ENCODE data around the gene HOXB2.

The HOXB2 gene

DNA sequence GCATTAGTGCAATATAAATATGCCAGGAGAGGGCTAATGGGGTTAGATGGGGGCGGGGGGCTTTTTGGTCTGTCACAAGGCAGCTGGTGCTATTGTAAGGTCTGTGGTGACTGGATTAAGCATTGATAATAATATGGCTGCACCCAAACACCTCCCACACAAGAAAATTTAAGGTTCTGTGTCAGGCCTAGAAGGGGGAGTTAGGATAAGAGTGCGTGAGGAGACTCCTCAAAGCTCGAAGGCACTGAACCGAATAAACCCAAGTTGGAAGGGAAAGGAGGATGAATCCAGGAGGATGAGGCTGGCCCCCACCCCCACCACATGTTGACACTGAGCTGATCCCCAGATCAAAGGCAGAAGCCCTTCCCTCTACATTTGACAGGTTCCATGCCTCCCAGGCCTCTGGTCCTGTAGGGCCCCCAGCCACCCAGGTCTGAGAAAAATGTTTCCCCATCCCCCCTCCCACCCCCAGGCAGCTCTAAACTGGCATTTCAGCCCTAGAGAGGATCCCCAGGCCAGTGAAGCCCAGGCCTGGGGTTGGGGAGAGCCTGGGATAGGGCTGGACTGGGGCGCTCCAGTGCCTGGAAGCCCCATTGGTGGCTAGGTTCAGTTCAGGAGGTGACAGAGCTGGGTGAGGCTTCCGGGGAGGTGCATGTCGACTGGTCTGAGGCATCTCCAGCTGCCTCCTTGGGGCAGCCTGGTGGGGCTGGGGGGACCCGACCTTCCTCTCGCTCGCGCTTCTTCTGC lies 15.8 kb downstream of the HOXB2 start:
- H3K4me1 Mint-ChIP-seq: peaks cover 91% of the 10 kb centered on the region
- peaks cover 11% of the 10 kb centered on the region for H3K27me3 Mint-ChIP-seq (ENCODE audit: low read depth, poor library complexity)
- peak overlapping the region; percentile 93 for H3K4me3 Mint-ChIP-seq
- peak overlapping the region; percentile 100 for H3K27ac Mint-ChIP-seq
- no peaks in the 10 kb centered on the region for H3K9me3 Mint-ChIP-seq
- no peaks in the 10 kb centered on the region for H3K36me3 Mint-ChIP-seq (ENCODE audit: low read depth)
- DNase-seq: peak; percentile 45
- TF ChIP-seq, protein P1, sequence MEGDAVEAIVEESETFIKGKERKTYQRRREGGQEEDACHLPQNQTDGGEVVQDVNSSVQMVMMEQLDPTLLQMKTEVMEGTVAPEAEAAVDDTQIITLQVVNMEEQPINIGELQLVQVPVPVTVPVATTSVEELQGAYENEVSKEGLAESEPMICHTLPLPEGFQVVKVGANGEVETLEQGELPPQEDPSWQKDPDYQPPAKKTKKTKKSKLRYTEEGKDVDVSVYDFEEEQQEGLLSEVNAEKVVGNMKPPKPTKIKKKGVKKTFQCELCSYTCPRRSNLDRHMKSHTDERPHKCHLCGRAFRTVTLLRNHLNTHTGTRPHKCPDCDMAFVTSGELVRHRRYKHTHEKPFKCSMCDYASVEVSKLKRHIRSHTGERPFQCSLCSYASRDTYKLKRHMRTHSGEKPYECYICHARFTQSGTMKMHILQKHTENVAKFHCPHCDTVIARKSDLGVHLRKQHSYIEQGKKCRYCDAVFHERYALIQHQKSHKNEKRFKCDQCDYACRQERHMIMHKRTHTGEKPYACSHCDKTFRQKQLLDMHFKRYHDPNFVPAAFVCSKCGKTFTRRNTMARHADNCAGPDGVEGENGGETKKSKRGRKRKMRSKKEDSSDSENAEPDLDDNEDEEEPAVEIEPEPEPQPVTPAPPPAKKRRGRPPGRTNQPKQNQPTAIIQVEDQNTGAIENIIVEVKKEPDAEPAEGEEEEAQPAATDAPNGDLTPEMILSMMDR (IDR thresholded peaks at IDR 0.05): no peak

- peak overlapping the region; percentile 93 for H3K4me3 Mint-ChIP-seq
- DNase-seq: peak; percentile 73
- TF ChIP-seq, protein P1 (IDR thresholded peaks at IDR 0.05): no peak
- H3K4me1 Mint-ChIP-seq: peaks cover 91% of the 10 kb centered on the region
- H3K36me3 Mint-ChIP-seq (ENCODE audit: low read depth): no peaks in the 10 kb centered on the region
- H3K27ac Mint-ChIP-seq: peak overlapping the region; percentile 100
- H3K27me3 Mint-ChIP-seq (ENCODE audit: low read depth, poor library complexity): peaks cover 10% of the 10 kb centered on the region
- H3K9me3 Mint-ChIP-seq: no peaks in the 10 kb centered on the region
Measured at GRCh38 chr17:48528153-48528935, 16.6 kb downstream of the HOXB2 start.

- peaks cover 3% of the 10 kb centered on the region for H3K27me3 Mint-ChIP-seq (ENCODE audit: low read depth, poor library complexity)
- peak overlapping the region; percentile 100 for H3K27ac Mint-ChIP-seq
- H3K9me3 Mint-ChIP-seq: no peaks in the 10 kb centered on the region
- H3K36me3 Mint-ChIP-seq (ENCODE audit: low read depth): no peaks in the 10 kb centered on the region
- peak; percentile 54 for DNase-seq
- TF ChIP-seq, protein P1 (IDR thresholded peaks at IDR 0.05): no peak
- H3K4me3 Mint-ChIP-seq: peak overlapping the region; percentile 93
- peaks cover 91% of the 10 kb centered on the region for H3K4me1 Mint-ChIP-seq
Measured at GRCh38 chr17:48527547-48527932, 17.4 kb downstream of the HOXB2 start.

DNA sequence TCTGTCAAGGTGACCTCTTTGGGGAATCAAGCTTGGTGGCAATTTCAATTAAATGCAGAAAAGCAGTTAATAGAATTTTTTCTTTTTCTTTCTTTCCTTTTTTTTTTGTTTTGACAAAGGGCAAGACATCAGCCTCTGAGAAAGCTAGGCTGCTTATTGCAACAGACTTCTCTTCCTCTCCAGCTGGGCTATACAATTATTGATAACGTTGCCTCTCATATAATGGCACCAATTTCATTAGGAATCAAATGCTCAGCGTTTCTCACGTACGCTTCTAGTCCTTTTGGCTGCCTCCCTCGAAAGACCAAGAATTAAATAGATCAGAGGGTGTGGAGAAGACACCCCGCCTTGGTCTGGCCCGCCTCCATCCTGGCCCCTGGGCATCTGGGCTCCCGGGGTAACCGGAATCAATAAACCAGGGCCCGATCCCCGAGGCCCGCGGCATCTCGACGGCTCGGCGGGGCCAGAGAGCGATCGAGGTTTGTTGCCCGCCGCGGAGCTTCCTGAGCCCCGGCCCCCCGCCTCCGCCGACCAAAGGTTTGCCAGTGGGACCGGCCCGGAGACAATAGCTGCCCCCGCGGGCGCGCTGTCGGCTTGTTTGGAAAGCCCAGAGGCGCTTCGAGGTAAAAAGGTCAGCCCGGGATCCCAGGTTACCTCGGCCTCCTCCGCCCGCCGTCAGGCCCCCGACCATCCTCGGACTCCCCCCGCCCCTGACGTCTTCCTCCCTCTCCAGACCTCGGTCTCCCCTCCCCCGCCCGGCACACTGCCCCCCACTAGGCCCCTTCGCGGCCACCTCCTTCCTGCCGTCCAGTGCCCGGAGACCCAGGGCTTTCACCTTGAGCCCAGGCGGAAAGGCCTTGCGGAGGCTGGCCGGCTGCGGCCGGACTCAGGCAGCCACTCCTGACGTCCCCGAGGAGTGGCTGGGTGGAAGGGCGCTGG lies 18.0 kb downstream of the HOXB2 start:
- TF ChIP-seq, protein P1 (IDR thresholded peaks at IDR 0.05): no peak
- Mint-ChIP-seq H3K4me3 (peak overlapping the region; percentile 93), H3K9me3 (no peaks in the 10 kb centered on the region), H3K4me1 (peaks cover 91% of the 10 kb centered on the region), H3K36me3 (ENCODE audit: low read depth) (no peaks in the 10 kb centered on the region), H3K27me3 (ENCODE audit: low read depth, poor library complexity) (peaks cover 3% of the 10 kb centered on the region), H3K27ac (peak overlapping the region; percentile 100)
- DNase-seq: peak; percentile 69

GRCh38 chr17:48523010-48523409 lies 21.9 kb downstream of the HOXB2 start:
- Mint-ChIP-seq H3K4me3 (no peak overlapping the region), H3K27ac (peak overlapping the region; percentile 98), H3K4me1 (peaks cover 80% of the 10 kb centered on the region), H3K27me3 (ENCODE audit: low read depth, poor library complexity) (no peaks in the 10 kb centered on the region), H3K36me3 (ENCODE audit: low read depth) (peaks cover 5% of the 10 kb centered on the region), H3K9me3 (no peaks in the 10 kb centered on the region)
- DNase-seq: no peak
- TF ChIP-seq, protein P1 (IDR thresholded peaks at IDR 0.05): peak; percentile 27
